ENCODE measurements around the gene FGF23.

DNA sequence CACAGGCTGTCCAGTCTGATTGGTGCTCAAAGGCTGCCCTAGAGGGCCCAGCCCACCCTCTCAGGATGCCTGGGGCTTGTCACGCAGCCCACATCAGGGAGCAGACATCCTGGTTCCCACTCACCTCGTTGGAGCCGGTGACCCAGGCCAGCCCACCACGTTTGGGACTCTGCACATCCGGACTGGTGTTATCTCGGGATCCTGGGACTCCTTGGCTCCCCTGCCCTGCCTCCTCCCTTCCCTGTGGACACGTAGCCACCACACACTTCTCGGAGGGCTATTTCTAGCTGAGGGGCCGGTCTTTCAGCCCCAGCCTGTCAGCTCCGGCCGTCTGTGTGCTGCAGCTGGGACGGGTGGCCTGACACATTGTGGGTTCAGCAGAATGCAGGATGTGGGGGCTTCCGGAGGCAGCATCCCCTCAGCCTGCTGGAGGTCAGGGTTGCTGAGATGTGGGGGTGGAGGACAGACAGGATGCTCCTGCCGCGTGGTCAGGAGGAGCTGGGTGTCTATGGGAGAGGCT, 12.8 kb upstream of the FGF23 start:
- TF ChIP-seq, protein P1, sequence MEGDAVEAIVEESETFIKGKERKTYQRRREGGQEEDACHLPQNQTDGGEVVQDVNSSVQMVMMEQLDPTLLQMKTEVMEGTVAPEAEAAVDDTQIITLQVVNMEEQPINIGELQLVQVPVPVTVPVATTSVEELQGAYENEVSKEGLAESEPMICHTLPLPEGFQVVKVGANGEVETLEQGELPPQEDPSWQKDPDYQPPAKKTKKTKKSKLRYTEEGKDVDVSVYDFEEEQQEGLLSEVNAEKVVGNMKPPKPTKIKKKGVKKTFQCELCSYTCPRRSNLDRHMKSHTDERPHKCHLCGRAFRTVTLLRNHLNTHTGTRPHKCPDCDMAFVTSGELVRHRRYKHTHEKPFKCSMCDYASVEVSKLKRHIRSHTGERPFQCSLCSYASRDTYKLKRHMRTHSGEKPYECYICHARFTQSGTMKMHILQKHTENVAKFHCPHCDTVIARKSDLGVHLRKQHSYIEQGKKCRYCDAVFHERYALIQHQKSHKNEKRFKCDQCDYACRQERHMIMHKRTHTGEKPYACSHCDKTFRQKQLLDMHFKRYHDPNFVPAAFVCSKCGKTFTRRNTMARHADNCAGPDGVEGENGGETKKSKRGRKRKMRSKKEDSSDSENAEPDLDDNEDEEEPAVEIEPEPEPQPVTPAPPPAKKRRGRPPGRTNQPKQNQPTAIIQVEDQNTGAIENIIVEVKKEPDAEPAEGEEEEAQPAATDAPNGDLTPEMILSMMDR (IDR thresholded peaks at IDR 0.05), result no peak
- no peak for TF ChIP-seq ZFX (IDR thresholded peaks at IDR 0.05; ENCODE audit: borderline replicate concordance)

Data from 22Rv1 (cell line).